SK-N-MC (cell line): ENCODE results near the gene GPS1.
A peak's percentile ranks its signal among the peaks of the same experiment; 100 is the strongest.

Experiments used
- DNase-seq: peaks from one replicate; pipeline ENCODE4 v3.0.0-alpha.2; 2011; ENCODE audit warnings: low read depth, low spot score
- H3K27ac ChIP-seq: fragments of 200-600 bp; sonication (generic); 2 replicates; pipeline ENCODE4 v1.5.1; 2016; ENCODE audit warnings: mixed run types
- H3K36me3 ChIP-seq: fragments of 200-600 bp; sonication (generic); 2 replicates; pipeline ENCODE4 v1.6.1; 2017; ENCODE audit warnings: antibody characterized with exemption, low read length, mixed read lengths; ENCODE audit not compliant: insufficient read depth
- H3K4me3 ChIP-seq: fragments of 200-600 bp; sonication (generic); 2 replicates; pipeline ENCODE4 v1.5.1; 2016
- H3K9ac ChIP-seq: fragments of 200-600 bp; sonication (generic); 2 replicates; pipeline ENCODE4 v1.8.0; 2017; ENCODE audit warnings: mixed run types, mixed read lengths; ENCODE audit not compliant: insufficient read length
- H3K9me3 ChIP-seq: fragments of 200-600 bp; sonication (generic); 2 replicates; pipeline ENCODE4 v1.6.1; 2017; ENCODE audit warnings: low read depth, mild to moderate bottlenecking, antibody characterized with exemption, low read length, moderate library complexity, mixed read lengths
- EZH2 ChIP-seq: fragments of 200-600 bp; sonication (generic); IDR thresholded peaks from one replicate; pipeline ENCODE4 v1.6.1; 2017; ENCODE audit warnings: antibody characterized with exemption
- FOXP2 ChIP-seq: optimal IDR thresholded peaks from 2 replicates; pipeline ENCODE3; 2011; ENCODE audit warnings: mild to moderate bottlenecking, moderate library complexity; ENCODE audit not compliant: insufficient read depth; ENCODE audit errors: extremely low read length, control extremely low read depth
- POLR2AphosphoS5 ChIP-seq: IDR thresholded peaks from 2 replicates; pipeline ENCODE4 v1.6.1; 2012; ENCODE audit warnings: mild to moderate bottlenecking, low read depth, low read length, borderline replicate concordance

The GPS1 gene

DNA sequence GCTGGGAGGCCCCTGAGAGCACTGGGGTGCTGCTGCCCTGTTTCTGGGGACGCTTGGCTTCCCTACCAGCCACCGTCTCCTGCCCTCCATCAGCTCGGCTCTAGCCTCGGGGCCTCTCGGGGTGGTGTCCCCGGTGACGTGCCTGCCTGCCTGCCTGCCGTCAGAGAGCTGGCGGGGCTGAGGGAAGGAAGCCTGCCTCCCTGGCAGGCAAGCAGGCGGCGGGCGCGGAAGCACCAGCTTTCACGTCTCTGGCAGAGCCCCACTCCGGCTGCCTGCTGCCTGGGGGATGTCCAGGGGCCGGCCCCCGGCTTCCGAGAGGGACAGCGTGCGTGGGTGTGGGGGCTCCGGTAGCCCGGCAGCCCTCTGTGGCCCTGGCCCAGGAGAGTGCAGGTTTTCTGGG is 38.4 kb upstream of the GPS1 start:
- Histone ChIP-seq H3K9me3 (no peaks in the 10 kb centered on the region), H3K9ac (peak overlapping the region; percentile 53), H3K27ac (peak overlapping the region; percentile 77), H3K4me3 (no peak overlapping the region), H3K36me3 (no peaks in the 10 kb centered on the region)
- no peak for TF ChIP-seq POLR2AphosphoS5
- no peak for TF ChIP-seq EZH2
- TF ChIP-seq FOXP2 = no peak
- DNase-seq = no peak

DNA sequence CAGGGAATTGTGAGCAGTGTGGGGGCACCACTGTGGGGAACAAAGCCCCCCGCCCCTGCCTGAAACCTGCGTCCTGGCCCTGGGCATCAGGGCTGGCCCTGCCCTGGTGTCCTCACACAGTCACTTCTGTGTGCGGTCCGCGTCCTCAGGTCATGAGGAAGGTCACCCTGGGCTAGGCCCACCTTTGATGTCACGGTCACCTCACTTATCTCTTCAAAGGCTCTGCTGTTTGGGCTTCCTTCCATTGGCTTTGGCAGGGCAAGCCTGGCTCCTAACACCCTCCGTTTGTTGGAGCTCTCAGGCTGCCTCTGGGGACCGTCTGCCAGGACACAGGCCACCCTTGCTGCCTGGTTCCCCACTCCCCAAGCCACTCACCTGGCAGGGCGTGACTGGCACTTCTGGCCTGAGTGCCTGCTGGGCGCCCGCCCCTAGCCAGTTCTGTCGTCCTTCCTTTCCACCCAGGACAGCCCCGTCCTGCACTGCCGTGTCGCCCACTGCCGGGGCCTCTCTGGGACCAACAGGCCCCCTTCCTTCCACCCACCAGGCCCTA is 37.9 kb upstream of the GPS1 start:
- DNase-seq = no peak
- Histone ChIP-seq H3K4me3 (peak overlapping the region; percentile 54), H3K9ac (peak overlapping the region; percentile 47), H3K36me3 (no peaks in the 10 kb centered on the region), H3K27ac (peak overlapping the region; percentile 77), H3K9me3 (no peaks in the 10 kb centered on the region)
- no peak for TF ChIP-seq FOXP2
- no peak for TF ChIP-seq POLR2AphosphoS5
- no peak for TF ChIP-seq EZH2

DNA sequence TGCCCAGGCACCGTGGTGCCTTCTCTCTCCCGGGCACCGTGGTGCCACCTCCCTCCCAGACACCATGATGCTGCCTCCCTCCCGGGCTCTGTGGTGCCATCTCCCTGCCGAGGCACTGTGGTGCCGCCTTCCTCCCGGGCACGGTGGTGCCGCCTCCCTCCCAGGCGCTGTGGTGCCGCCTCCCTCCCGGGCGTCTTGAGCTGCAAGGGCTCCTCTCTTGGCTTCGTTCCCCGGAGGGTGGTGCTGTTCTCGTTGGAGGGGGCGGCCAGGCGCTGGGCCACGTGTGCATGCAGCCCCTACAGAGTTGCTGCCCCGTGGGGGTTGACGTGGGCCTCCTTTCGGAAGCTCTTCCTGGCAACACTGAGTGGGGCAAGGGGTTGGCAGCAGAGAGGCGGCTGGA is 37.3 kb upstream of the GPS1 start:
- Histone ChIP-seq H3K4me3 (peak overlapping the region; percentile 54), H3K9ac (peak overlapping the region; percentile 50), H3K9me3 (no peaks in the 10 kb centered on the region), H3K27ac (peak overlapping the region; percentile 77), H3K36me3 (no peaks in the 10 kb centered on the region)
- DNase-seq = no peak
- TF ChIP-seq FOXP2 = peak; percentile 73
- TF ChIP-seq POLR2AphosphoS5 = no peak

DNA sequence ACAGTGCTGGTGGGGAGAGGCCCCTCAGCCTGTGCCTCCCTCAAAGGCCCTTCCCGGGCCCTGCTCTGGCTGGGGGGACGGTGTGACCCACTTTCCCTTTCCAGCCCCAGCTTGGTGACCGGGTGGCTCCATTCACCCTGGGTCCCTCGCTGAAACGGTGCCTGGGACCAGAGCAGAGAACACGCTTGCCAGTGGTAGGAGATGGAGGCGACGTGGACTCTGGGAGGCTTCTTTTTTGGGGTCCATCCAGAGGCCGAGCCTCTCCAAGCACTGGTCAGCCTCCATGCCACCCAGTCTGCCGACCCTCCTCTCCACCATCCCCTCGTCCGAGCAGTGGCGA is 36.8 kb upstream of the GPS1 start:
- peak overlapping the region; percentile 50 for H3K9ac ChIP-seq
- TF ChIP-seq POLR2AphosphoS5 (no peak), FOXP2 (no peak), EZH2 (no peak)
- H3K9me3 ChIP-seq = no peaks in the 10 kb centered on the region
- no peaks in the 10 kb centered on the region for H3K36me3 ChIP-seq
- no peak for DNase-seq
- H3K27ac ChIP-seq = peak overlapping the region; percentile 63
- peak overlapping the region; percentile 54 for H3K4me3 ChIP-seq

DNA sequence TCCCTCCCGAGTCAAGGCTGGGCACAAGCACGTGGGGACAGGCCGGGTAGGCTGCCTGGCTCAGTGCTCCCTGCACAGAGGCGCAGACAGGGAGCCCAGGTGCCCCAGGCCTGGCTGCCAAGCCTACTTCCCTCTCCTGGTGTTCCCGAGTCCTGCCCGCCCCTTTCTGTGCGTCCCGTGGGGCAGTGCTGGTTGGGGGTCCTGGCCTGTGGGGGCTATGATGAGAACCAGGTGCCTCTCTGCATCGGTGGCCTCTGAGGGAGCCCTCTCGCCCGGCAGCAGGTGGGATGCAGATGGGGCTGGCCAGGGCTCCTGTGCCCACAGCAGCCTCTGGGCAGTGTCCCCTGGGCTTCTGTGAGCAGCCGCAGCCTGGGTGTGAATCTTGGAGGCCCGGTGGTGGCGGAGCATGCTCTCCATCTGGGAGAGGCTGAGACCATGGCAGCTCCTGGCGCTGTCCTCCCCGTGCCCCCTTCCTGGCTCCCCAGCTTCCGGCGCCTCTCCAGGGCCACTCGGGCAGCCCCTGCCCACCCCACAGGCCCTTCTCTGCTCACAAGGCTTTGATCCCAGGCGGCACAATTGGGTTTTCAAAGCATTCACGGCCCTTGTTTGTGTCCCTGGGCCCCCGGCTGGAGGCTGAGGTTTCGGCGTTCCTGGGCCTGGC is 36.3 kb upstream of the GPS1 start:
- peak overlapping the region; percentile 50 for H3K9ac ChIP-seq
- TF ChIP-seq POLR2AphosphoS5 (no peak), FOXP2 (no peak), EZH2 (no peak)
- H3K36me3 ChIP-seq = no peaks in the 10 kb centered on the region
- no peak overlapping the region for H3K4me3 ChIP-seq
- peak overlapping the region; percentile 63 for H3K27ac ChIP-seq
- H3K9me3 ChIP-seq = no peaks in the 10 kb centered on the region
- DNase-seq = no peak

DNA sequence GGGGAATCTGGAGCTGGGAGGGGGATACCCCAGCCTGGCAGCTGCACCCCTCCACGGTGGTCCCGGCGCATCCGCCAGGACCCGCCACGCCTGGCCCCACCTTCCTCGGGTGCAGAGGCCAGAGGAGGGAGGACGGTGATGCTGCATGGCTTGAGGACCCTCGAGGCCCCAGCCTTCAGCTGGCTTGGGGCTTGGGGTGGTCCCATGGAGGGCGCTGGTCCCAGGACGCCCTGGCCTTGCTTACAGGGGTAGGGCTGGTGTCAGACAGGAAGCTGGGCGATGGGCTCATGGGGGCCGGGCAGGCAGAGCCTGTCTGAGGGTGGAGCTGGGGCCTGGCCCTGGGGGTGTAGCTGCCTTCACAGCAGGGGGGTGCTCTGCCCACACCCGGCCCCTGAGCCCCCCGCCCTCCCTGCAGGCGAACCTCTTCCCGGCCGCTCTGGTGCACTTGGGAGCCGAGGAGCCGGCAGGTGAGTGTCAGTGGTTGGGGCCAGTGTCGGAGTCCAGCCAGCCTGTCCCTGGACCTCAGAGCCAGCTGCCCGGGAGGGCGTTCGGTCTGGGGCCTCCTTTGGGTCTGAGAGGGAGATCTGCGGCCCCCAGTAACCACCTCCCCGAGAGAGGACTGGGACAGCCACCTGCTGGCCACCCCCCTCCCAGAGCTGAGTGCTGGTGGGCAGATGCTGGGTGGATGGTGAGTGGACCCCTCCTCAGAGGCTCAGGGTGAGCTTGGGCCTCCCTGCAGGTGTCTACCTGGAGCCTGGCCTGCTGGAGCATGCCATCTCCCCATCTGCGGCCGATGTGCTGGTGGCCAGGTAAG is 35.4 kb upstream of the GPS1 start:
- no peak overlapping the region for H3K9ac ChIP-seq
- no peak overlapping the region for H3K27ac ChIP-seq
- DNase-seq = no peak
- TF ChIP-seq POLR2AphosphoS5 (no peak), FOXP2 (no peak), EZH2 (no peak)
- H3K4me3 ChIP-seq = no peak overlapping the region
- no peaks in the 10 kb centered on the region for H3K9me3 ChIP-seq
- no peaks in the 10 kb centered on the region for H3K36me3 ChIP-seq

DNA sequence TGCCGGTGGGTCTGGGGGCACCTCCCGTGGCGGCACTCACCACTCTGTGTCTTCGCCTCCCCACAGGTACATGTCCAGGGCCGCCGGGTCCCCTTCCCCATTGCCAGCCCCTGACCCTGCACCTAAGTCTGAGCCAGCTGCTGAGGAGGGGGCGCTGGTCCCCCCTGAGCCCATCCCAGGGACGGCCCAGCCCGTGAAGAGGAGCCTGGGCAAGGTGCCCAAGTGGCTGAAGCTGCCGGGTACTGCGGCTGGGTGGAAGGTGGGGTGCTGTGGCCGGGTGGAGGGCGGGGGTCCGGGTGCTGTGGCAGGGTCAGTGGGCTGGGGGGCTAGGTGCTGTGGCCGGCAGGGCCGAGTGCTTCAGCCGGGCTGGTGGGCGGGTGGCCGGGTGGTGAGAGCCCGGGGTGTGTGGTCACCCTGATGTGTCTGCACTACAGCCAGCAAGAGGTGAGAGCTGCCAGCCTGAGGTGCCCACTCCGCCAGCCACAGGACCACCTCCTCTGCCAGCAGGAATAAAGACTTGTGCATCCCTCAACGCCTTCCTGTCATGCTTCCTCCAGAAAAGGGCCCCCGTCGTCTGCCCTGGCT is 34.7 kb upstream of the GPS1 start:
- no peak overlapping the region for H3K9ac ChIP-seq
- no peaks in the 10 kb centered on the region for H3K9me3 ChIP-seq
- no peaks in the 10 kb centered on the region for H3K36me3 ChIP-seq
- TF ChIP-seq FOXP2 (no peak), EZH2 (no peak), POLR2AphosphoS5 (no peak)
- no peak for DNase-seq
- no peak overlapping the region for H3K27ac ChIP-seq
- no peak overlapping the region for H3K4me3 ChIP-seq

DNA sequence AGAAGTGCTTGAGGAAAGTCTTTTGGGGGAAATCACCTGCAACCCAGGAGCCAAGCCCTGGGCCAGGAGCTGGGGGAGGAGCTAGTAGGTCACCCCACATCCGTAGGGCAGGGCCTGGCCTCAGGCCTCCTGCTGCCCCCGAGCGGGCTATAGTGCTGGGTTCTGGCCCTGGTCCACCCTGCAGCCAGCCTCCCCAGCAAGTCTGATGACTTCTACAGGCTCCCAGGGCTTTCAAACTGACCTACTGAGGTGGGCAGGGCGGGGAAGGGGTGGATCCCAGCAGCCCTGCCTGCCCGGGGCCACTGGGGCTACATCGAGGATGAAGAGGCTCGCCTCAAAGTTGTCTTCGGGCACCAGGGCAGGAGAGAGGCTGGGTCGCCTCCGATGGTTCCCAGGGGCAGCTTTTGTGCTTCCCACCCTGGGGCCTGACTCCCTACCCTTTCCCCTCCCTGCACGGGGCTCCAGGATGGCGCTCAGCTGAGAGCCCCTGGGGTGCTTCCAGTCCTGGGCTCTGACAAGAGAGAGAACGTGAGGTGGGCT is 34.0 kb upstream of the GPS1 start:
- no peak for DNase-seq
- Histone ChIP-seq H3K9me3 (no peaks in the 10 kb centered on the region), H3K36me3 (no peaks in the 10 kb centered on the region), H3K9ac (no peak overlapping the region), H3K4me3 (no peak overlapping the region), H3K27ac (no peak overlapping the region)
- TF ChIP-seq POLR2AphosphoS5 = peak; percentile 25; the same call in 1 of the 2 replicates
- no peak for TF ChIP-seq FOXP2
- no peak for TF ChIP-seq EZH2
